NOMO-1 treated with DMSO at 0.1 percent for 48 hours (cell line): Measurements from ENCODE around the gene TTC9.

Experiments
- DNase-seq: peaks from one replicate; lab custom pipeline; 2025; ENCODE audit not compliant: unreplicated experiment; lab: John Stamatoyannopoulos, UW

TTC9 gene

GRCh38 chr14:70643967-70644366 lies 2.3 kb downstream of the TTC9 start:
- DNase-seq = no peak

GRCh38 chr14:70645892-70646291 lies 4.2 kb downstream of the TTC9 start:
- DNase-seq = no peak

GRCh38 chr14:70646705-70647104 lies 5.0 kb downstream of the TTC9 start:
- no peak for DNase-seq

- no peak for DNase-seq
Observed at GRCh38 chr14:70648346-70648745, 6.6 kb downstream of the TTC9 start.

- DNase-seq = no peak
Observed at GRCh38 chr14:70649803-70650202, 8.1 kb downstream of the TTC9 start.

- no peak for DNase-seq
Observed at GRCh38 chr14:70651522-70651921, 9.8 kb downstream of the TTC9 start.

GRCh38 chr14:70652871-70653270 lies 11.2 kb downstream of the TTC9 start:
- DNase-seq = no peak

- no peak for DNase-seq
Observed at GRCh38 chr14:70653662-70654061, 11.9 kb downstream of the TTC9 start.

- peak; percentile 18 for DNase-seq
Observed at GRCh38 chr14:70654632-70655031, 12.9 kb downstream of the TTC9 start.

- DNase-seq = peak; percentile 91
Observed at GRCh38 chr14:70655110-70655826, 13.6 kb downstream of the TTC9 start.

GRCh38 chr14:70658899-70659298 lies 17.2 kb downstream of the TTC9 start:
- peak; percentile 86 for DNase-seq

- no peak for DNase-seq
Observed at GRCh38 chr14:70660967-70661893, 19.5 kb downstream of the TTC9 start.

GRCh38 chr14:70662080-70662479 lies 20.4 kb downstream of the TTC9 start:
- DNase-seq = no peak

GRCh38 chr14:70662816-70663215 lies 21.1 kb downstream of the TTC9 start:
- DNase-seq = no peak

GRCh38 chr14:70663707-70664179 lies 22.0 kb downstream of the TTC9 start:
- DNase-seq = no peak

- no peak for DNase-seq
Observed at GRCh38 chr14:70664698-70665447, 23.2 kb downstream of the TTC9 start.

- peak; percentile 76 for DNase-seq
Observed at GRCh38 chr14:70665448-70666360, 24.0 kb downstream of the TTC9 start.

GRCh38 chr14:70666361-70666686 lies 24.6 kb downstream of the TTC9 start:
- no peak for DNase-seq

- DNase-seq = no peak
Observed at GRCh38 chr14:70670992-70671651, 29.4 kb downstream of the TTC9 start.
